T1000 (cell line): ENCODE results near the gene NASP.

Experiments used
- DNase-seq: peaks from one replicate; lab custom pipeline; 2025; ENCODE audit warnings: mixed read lengths; lab: John Stamatoyannopoulos, UW

The NASP gene

DNA sequence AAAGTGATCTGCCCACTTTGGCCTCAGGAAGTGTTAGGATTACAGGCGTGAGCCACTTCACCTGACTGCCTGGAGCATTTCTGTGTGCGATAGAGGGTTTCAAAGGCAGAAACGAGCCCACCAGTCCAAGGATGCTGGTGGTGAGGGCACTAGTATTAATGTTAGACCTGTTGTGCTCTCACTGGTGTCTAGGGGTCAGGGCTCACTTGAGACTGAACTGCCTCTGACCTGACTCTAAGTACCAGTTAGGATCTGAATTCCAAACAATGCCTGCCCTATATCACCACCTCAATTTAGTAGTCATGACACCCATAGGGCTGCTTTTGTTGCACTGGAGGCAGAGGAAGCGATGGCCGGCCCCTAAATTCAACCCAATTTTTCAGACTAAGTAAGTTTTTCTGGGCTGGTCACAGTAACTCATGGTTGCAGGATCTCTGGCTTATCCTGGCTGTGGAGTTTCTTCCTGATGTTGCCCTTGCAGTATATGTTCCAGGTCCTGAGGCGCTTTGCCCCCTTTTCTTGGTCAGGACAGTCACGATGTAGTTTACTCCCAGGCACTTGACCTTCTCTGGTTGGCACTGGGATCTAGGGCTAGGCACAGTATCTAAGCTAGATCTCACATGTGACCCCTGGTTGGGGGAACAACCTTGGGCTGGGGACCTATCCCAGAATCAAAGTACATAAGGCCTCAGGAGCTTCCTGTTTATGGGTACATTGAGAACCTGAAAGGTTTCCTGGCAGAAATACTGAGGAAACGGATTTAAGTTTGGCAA is 35.5 kb downstream of the NASP start:
- no peak for DNase-seq

DNA sequence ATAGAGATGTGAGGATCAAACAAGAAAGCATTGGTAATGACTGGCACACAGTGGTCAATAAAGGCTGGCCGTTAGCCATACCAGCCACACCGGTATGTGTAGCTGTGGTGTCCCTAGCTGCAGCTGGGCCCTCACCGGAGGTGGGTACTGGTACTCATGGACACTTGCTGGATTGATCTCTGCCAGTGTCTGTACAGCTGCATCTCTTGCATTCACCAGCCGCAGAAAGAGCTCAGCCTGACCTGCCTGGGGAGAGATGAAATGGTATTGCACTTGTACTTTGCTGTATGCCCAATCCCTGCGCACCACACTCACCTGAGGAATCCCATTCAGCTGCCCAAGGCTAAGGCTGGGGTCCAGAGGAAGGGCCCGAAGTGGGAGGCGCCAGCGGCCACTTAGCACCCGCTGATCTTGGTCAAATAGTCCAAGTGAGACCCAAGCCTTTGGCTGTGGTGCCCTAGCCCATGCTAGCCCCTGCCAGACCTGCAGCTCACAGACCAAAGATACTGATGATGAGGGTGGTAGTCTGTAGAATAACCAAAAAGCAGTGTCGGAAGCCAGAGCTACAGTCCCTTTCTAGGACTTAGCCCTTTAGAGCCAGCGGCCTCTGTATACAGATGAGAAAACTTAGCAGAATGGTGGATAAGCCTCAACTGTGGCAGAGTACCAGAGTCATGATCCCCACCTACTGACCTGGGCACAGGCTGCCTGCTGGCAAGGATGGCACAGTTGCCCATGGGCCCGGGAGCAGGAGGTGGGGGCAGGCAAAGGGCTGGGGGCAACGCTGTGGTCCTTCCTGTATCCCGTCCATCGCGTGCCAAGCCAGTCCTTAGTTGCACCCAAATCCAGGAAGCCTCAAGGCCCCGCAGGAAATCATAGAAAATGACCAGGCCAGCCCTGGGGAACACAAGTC is 37.0 kb downstream of the NASP start:
- no peak for DNase-seq

DNA sequence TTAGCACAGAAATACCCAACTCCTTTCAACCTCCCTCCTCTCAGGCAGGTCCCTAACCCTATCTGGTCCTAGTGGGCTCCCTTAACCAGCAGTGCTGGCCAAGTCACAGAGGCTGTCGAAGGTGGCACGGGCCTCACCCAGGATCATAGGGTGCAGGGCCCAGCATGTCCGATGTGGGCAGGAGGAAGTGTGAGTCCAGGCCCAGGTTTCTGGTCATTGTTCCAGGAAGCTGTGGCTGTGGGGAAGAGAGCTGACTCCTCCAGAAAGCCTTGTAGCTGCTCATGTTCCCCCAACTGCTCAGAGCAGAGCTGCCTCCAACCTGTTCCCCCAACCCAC is 37.6 kb downstream of the NASP start:
- no peak for DNase-seq

DNA sequence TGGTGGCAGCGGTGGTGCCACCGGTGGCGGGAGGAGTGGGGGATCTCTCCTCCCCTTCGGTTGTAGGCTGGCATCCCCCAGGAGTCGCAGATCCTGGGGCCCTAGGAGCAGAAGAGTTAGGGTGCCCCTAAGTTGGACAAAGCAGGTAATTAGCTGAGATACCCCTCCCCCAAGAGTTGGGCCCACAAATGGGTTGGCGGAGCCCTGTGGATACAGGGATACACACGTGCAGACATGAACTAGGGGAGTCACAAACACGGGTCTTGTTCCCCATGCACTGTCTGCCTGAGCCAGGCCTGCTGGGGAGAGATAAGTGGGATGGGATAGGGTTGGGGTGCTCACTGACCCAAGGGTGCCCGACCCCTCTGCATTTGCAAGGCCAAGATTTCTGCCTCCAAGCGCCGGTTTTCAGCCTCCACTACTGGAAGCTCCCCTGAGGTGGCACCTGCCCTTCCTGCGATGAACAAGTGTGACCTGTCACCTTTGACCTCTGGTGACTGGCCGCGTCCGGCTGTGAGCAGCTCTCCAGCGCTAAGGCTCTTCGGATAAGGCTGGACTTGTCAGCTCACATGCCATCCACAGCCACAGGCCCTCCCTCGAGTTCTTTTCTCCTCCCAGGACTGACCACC is 38.2 kb downstream of the NASP start:
- no peak for DNase-seq

DNA sequence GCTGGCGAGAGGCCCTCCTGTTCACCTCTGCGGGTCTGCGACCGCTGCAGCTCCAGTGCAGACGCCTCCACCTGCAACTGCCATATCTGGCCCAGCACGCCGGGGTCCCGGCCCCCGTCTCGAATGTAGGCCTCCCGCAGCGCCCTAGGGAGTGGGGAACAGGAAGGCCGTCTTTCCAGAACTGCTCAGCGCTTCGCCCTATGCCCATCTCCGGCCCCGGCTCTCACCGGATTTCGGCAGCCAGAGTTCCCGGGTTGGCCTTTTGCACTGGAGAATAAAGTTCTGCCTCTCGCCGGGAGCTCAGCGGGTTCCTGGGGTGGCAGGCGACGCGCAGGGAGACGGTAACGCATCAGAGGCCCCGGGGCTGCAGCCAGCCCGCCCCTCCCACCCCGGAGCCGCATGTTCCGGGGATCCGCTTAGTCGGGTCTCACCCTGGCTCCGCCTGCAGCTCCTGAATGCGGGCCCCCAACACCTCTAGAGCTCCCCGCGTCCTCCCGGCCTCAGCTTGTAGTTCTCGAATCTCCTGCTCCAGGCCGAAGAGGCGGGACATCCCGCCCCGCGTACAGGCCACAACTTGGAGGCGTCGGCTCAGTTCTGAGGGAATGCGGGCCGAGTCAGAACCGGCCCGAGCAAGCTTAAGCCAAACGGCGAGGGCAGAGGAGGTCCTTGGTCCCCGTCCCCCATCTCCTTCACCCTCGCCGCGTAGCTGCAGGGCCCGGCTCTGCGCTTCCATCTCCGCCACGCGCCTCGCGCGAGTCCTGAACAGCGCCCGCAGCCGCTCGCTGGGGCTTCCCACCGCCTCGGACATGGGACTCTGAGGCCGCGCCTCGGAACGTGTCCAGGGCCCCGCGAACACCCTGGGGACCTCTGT is 38.9 kb downstream of the NASP start:
- no peak for DNase-seq

DNA sequence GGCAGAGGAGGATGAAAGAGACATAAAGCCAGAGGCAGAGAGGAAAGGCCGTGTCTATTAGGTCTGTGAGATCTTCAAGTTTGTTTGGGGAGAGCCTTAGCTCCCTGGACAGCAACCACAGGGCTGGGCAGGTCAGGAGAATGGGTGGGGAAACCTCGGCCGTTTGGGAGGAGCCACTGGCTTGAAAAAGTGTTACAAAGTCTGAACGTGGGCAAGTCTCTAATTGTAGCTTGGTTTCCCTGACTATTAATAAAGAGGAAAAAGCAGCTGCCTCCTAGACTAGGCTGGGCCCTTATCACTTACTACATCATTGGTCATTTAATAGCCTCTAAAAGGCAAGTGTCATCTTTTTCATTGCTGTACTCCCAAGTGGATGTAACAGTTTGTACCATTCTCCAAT is 40.1 kb downstream of the NASP start, which contains the start of gene CCDC17:
Gene CCDC17 (minus strand): TSS at position 83 of the 400 bp plus-strand sequence. CDS start 145 bp downstream, outside the sequence.
- DNase-seq = no peak

DNA sequence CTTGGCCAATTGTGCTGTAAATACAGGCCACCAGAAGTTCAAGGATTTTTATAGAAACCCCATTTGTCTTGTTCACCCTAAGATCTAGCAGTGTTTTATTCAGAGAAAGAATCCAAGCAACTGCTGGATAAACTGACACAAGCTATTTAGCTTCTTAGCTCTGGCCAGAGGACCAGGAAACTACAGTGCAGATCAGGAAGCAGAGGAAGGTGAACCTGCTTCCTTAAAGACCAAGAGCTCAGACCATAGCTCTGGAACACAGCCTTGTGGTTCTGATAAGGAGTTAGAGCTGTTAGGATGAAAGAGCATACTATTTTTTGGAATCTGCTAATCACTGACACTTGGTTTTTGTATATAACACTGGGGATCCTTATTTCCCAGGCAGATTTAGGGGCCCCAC is 45.2 kb downstream of the NASP start:
- DNase-seq = no peak

DNA sequence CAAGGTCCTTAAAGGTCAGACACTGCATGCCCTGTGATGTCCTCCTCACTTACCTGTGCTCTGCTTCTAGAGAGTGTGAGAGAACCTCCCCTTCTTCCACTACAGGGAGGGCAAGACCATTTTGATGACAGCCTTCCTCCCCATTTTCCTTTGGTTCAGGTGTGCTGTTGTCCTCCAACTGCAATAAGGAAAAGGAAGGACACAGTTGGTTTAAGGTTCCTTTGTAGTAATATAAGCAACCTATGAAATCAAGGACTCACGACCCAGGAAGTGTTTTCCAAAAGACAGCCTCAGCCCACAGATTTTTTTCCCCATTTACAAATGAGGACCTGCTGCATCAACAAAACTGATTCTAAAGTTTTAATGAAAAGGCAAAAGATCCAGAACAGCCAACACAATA is 46.6 kb downstream of the NASP start:
- no peak for DNase-seq

DNA sequence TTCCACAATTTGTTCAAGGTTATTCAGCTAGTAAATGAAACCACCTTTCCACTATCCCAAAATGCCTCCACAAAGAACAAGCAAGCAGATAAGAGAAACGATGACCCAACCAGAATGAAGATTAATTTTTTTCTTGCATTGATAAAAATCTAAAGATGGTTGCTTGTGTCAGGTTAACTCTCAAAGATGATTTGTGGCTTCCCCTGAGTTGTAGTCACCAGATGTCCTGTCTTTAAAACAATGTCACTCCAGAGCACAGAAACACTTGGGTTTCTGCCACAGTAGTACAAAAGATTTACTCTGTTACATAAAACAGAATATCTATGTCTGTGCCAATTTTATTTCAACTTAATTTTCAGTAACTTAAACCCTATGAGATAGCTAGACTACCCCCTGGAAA is 51.4 kb downstream of the NASP start:
- no peak for DNase-seq

DNA sequence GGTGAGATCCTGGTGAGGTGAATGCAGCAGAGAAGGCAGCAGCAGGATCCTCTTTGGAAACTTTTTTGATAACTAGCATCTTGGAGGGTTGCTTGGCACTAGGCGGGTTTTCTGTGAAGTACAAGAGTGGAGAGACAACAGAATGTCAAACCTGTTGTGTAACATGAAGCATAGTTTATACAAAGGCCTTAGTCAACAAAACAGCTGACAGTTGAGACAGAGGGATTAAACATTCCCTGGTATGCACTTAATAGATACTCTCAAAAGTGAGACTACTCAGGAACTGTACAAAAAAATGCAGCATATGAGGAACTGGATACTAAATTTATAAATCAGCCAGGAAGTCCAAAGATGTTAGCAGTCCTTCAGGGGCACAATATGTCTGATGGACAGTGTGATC is 56.5 kb downstream of the NASP start:
- DNase-seq = no peak

DNA sequence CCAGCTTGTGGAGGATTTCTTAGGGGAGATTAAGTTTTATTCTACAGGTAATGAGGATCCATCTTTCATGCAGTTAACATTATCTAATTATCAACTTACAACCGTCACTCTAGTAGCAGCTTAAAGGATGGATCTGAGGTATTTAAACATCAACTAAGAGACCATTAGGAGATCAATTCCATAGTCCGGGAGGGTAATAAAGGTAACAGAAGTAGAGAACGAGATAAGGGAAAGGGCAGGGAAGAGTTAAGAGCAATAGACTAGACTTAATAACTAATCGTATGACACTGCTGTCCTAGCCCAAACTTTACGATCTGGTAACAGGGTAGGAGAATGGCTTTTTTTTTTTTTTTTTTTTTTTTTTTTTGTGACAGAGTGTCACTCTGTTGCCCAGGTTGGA is 59.5 kb downstream of the NASP start:
- DNase-seq = no peak

DNA sequence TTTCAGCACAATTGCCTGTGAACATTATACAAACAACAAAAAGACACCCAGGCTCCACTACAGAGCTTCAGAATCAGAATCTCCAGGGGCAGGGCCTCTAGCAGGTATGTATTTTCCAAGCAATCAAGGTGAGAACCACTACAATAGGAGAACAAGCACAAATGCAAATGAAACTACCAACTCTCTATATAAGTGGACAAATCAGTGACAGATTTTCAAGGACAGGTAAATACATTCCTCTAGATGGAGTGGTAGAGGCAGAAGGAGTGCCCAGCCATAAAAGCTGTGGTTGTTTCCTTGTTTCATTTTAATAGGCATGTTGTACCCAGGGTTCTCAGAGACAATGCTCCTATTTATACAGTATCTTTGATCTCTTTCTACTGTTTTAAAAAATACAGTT is 60.1 kb downstream of the NASP start:
- DNase-seq = no peak

DNA sequence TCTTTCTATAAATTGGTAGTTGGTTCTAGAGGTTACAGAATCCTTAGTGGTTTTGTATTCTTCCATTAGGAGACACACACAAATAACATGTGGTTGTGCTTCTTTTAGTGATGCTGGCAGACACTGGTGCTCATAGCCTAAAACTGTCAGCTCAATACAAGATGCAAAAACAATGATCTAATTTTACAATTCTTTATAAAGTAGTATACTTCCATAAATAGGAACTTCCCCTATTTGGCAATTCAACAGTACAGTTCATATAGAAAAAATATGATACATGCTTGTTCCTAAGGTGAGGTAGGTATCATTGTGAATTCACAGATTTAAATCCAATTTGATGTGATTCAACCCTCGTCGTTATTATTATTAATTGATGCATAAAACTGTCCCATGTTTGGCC is 60.8 kb downstream of the NASP start:
- DNase-seq = no peak

DNA sequence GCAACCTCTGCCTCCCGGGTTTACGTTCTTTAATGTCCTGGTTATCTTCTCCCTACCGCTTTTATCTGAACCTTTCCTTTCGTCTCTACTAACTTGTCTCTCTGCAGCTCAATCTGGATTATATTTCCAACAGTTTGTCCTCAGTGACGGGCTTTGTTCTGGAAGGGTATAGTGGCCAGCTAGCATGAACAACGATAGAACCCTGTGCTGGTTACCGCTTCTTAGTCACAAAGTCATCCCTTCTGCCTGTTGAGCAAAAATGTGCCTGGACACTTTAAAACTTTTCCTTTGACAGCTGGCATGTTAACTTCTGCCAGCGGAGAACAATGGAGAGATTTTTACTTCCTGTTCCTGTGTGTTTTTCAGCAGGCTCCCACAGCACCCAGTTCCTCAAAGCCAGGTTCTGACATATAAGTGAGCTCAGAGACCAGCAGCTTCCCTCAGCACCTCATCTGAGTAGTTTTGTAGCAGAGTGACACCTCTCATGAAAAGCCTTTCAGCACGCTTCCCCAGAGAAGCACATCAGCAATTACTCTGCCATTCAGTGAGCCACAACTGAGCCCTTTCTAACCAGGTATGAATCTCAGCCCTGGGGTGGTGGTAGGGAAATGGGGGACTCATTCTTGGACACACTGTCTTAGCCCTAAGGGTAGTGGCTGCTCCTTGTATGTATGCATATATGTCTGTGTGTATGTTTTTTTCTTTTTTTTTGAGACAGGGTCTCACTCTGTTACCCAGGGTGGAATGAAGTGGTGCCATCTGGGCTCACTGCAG is 63.6 kb downstream of the NASP start:
- DNase-seq = no peak

DNA sequence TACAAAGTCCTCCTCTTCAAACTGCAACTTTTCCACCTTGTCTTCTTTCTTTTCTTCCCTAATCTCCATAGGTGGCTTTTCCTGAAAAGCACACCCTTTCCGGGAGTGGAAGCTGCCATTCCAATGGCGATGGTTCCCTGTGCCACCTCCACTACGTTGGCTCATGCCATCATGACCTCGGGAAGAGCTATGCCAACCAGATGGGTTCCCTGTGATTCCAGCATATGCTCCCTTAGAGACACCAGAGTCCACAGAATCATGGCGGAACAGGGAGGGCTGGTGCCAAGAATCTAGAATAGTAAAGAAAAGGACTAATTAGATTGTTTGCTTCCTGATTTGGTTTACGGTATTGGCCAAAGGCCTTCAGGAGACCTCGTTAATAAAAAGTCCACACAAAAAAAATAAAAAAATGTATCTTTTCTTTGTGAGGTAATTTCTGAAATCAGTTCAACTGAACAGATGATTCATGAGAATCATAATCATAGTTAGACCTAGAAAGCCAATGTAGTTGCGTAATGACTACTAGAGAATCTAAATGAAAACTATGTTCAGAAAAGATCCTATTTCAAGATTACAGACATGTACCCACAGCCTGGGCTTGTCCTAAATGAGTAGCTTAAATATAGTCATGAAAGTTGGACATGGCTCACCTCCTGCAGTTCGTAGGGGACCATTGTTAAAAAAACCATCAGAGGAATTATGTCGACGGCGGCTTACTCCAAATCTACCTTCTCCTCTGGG is 70.9 kb downstream of the NASP start:
- DNase-seq = no peak

DNA sequence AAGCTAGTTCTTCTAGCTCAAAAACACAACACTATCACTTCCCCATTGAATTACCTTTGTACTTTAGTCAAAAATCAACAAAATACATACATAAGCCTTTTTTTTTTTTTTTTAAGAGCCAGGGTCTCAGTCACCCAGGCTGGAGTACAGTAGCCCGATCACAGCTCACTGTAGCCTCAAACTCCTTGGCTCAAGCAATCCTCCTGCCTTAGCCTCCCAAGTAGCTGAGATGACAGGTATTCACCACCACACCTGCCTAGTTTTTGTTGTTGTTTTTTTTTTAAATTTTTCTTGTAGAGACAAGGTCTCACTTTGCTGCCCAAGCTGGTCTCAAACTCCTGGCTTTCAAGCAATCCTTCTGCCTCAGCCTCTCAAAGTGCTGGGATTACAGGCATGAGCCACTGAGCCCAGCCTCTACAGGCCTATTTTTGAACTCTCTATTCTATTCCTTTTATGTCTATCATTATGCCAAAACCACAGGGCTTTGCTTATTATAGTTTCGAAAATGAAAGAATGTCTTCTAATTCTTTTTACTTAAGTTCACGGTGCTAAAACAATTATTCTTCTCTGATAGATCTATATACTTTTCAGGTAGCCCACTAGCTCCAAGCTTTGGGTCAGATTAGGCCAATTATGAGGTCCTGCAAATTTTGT is 72.9 kb downstream of the NASP start:
- no peak for DNase-seq

DNA sequence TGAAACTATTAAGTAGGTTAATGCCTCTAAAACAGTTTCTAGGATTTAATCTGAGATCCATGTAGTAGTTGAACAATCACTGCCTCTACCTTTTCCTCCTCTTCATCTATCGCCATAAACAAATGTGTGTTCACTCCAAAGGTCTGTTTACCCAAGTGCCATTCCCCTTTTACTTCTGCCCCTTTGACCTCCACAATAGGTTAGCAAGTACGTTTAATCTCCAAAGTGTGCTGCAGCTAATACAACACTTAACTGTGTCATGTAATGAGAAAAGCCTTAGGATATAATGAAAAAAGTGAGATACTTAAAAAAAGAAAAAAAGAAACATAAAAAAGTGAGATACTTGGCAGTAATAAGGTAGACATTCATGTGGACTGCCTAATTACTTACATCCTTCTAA is 74.3 kb downstream of the NASP start:
- no peak for DNase-seq

DNA sequence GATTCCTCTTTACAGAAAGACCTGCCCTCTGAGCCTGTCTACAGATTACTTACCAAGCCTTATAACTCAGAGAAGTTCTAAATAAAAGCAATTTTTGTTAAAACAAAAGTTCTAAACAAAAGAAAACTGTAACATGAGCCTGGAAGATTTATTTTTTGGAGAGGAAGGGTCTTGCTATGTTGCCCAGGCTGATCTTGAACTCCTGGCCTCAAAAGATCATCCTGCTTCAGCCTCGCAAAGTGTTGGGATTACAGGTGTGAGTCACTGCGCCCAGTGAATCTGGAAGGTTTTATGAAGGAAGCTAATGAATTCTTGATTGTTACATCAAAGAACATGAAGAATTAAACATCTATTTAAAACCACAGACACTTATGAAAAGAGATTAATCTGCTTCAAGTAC is 75.4 kb downstream of the NASP start:
- DNase-seq = no peak

DNA sequence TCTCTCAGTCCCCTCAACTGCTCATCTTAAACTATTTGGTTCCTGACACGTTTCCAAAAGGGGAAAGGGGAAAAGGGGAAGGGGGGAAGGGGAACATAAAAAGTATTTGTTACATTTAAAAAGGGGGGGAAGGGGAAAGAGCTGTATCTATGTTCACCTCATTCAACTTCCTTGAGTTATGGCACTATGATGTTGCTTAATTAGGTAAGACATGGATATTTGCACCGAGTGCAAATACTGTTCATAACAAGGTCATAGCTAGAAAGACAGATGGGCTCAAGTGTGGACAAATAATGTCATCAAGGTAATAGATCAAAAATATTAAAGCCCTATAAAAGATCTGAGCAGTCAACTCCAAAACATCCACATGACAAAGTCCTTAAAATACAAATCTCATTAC is 76.5 kb downstream of the NASP start:
- no peak for DNase-seq

DNA sequence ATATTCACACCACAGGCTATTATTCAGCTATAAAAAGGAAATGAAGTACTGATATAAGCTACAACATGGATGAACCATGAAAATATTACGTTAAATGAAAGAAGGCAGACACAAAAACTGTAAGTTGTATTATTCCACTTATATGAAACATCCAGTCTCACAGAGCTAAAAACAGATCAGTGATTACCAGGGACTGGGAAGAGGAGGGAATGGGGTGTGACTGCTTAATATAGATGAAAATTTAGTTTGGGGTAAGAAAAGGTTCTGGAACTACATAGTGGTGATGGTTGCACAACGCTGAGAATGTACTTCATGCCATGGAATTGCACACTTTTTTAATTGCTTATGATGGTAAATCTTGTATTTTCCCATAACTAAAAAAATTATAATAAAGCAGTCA is 83.0 kb downstream of the NASP start:
- no peak for DNase-seq
